H1 (cell line): ENCODE results near the gene ZC3H14. TPM values are rescaled to one million over a fixed set of nuclear protein-coding genes. Genes with fewer than 3 reads are reported as not detected.

Source experiments
- CTCF ChIA-PET: fragments of 300-600 bp; sonication (Branson Sonifier 250); formaldehyde crosslinking; loops from one replicate; lab custom pipeline; 2021; ENCODE audit not compliant: partially characterized antibody; lab: Charles Lee
- POLR2A ChIA-PET: fragments of 300-600 bp; sonication (Branson Sonifier 250); formaldehyde crosslinking; loops from one replicate; lab custom pipeline; 2021; ENCODE audit warnings: inconsistent platforms; ENCODE audit not compliant: partially characterized antibody; lab: Charles Lee
- DNase-seq, 2 experiments: peaks; one replicate each; pipeline versions ENCODE4 v3.0.0 to v3.0.0-alpha.2; 2010 to 2022; ENCODE audit warnings: low spot score in 2 of 2, low read depth in 1 of 2, mixed read lengths in 1 of 2
- FAIRE-seq: peaks from 2 replicates; lab custom pipeline; 2011; peaks lifted over from hg19 to GRCh38; lab: Jason Lieb, UNC
- H2AFZ ChIP-seq: 2 replicates; pipeline ENCODE4 v1.8.1; 2012; ENCODE audit warnings: low read length, inconsistent platforms
- H2AK5ac ChIP-seq: 2 replicates; pipeline ENCODE4 v1.6.1; 2013; ENCODE audit warnings: low read depth, low read length
- H2BK120ac ChIP-seq: replicated peaks from 2 replicates; pipeline ENCODE3; 2013; ENCODE audit warnings: low read depth, low read length, inconsistent platforms
- H2BK12ac ChIP-seq: 2 replicates; pipeline ENCODE4 v1.6.1; 2013; ENCODE audit warnings: low read depth, low read length
- H2BK15ac ChIP-seq: 2 replicates; pipeline ENCODE4 v1.6.1; 2013; ENCODE audit warnings: low read length
- H2BK20ac ChIP-seq: 2 replicates; pipeline ENCODE4 v1.6.1; 2013; ENCODE audit warnings: low read length
- H2BK5ac ChIP-seq: 2 replicates; pipeline ENCODE4 v1.6.1; 2013; ENCODE audit warnings: low read depth, low read length
- H3K14ac ChIP-seq: 2 replicates; pipeline ENCODE4 v1.6.1; 2013; ENCODE audit warnings: inconsistent platforms; ENCODE audit not compliant: insufficient read length
- H3K18ac ChIP-seq: 2 replicates; pipeline ENCODE4 v1.6.1; 2013; ENCODE audit warnings: low read length; ENCODE audit errors: extremely low read depth
- H3K23ac ChIP-seq: 2 replicates; pipeline ENCODE4 v1.6.1; 2013; ENCODE audit warnings: inconsistent platforms; ENCODE audit not compliant: insufficient read length
- H3K23me2 ChIP-seq: 2 replicates; pipeline ENCODE4 v1.6.1; 2013; ENCODE audit warnings: low read depth, low read length
- H3K27ac ChIP-seq: 2 replicates; pipeline ENCODE4 v1.6.1; 2011; ENCODE audit warnings: low read depth, low read length, inconsistent platforms
- H3K27me3 ChIP-seq, 4 experiments: replicated peaks in 1 of 4; 1 replicate in 1 of 4; 2 replicates in 3 of 4; pipeline versions ENCODE4 v1.6.1 to v1.8.1; 2011 to 2013; ENCODE audit warnings: low read length in 3 of 4, mild to moderate bottlenecking in 3 of 4, inconsistent platforms in 2 of 4, mixed read lengths in 2 of 4, moderate library complexity in 1 of 4; ENCODE audit not compliant: control insufficient read depth in 3 of 4, insufficient read depth in 3 of 4; ENCODE audit errors: extremely low read depth in 1 of 4
- H3K36me3 ChIP-seq, 4 experiments: 2 replicates each; pipeline versions ENCODE4 v1.6.1 to v1.8.1; 2011 to 2013; ENCODE audit warnings: mild to moderate bottlenecking in 4 of 4, low read length in 3 of 4, moderate library complexity in 2 of 4, control low read depth in 1 of 4, inconsistent platforms in 1 of 4; ENCODE audit not compliant: insufficient read depth in 4 of 4, control insufficient read depth in 2 of 4
- H3K4ac ChIP-seq: replicated peaks from 2 replicates; pipeline ENCODE3; 2013; ENCODE audit warnings: low read length, low read depth, mixed read lengths, inconsistent platforms; ENCODE audit not compliant: insufficient read length
- H3K4me1 ChIP-seq, 4 experiments: replicated peaks in 1 of 4; 1 replicate in 1 of 4; 2 replicates in 3 of 4; pipeline versions ENCODE4 v1.6.1 to v1.8.1; 2011 to 2013; ENCODE audit warnings: low read length in 3 of 4, inconsistent platforms in 2 of 4, mixed read lengths in 1 of 4; ENCODE audit not compliant: insufficient read depth in 4 of 4, control insufficient read depth in 3 of 4
- H3K4me2 ChIP-seq, 2 experiments: 2 replicates each; pipeline versions ENCODE4 v1.6.1 to v1.8.1; 2011 to 2013; ENCODE audit warnings: low read depth in 2 of 2, low read length in 2 of 2, control low read depth in 1 of 2, inconsistent platforms in 1 of 2, mild to moderate bottlenecking in 1 of 2; ENCODE audit not compliant: insufficient read depth in 1 of 2
- H3K4me3 ChIP-seq, 4 experiments: fragments of 200-600, 300-600 bp in 1 of 4; sonication (generic), shearing (Covaris generic), sonication (Bioruptor Twin) in 1 of 4; 2 replicates each; pipeline versions ENCODE4 v1.5.1 to v1.8.1; 2011 to 2016; ENCODE audit warnings: low read length in 4 of 4, low read depth in 3 of 4, control low read depth in 2 of 4, inconsistent platforms in 2 of 4, mild to moderate bottlenecking in 2 of 4, mixed read lengths in 1 of 4, moderate library complexity in 1 of 4; ENCODE audit not compliant: insufficient read depth in 2 of 4; ENCODE audit errors: extremely low read depth in 1 of 4
- H3K56ac ChIP-seq: replicated peaks from 2 replicates; pipeline ENCODE3; 2013; ENCODE audit warnings: low read depth, mild to moderate bottlenecking, mixed read lengths, low read length, inconsistent platforms; ENCODE audit not compliant: insufficient read length
- H3K79me1 ChIP-seq: 2 replicates; pipeline ENCODE4 v1.6.1; 2013; ENCODE audit warnings: low read depth, low read length, control low read depth
- H3K79me2 ChIP-seq, 2 experiments: 2 replicates each; pipeline versions ENCODE4 v1.6.1 to v1.8.1; 2012 to 2013; ENCODE audit warnings: low read length in 2 of 2, mild to moderate bottlenecking in 2 of 2, inconsistent platforms in 1 of 2; ENCODE audit not compliant: insufficient read depth in 2 of 2, control insufficient read depth in 1 of 2
- H3K9ac ChIP-seq, 4 experiments: replicated peaks in 1 of 4; 1 replicate in 1 of 4; 2 replicates in 3 of 4; pipeline versions ENCODE4 v1.6.1 to v1.8.1; 2011 to 2013; ENCODE audit warnings: low read depth in 3 of 4, low read length in 3 of 4, control low read depth in 2 of 4, mild to moderate bottlenecking in 2 of 4, moderate library complexity in 2 of 4, inconsistent platforms in 1 of 4; ENCODE audit errors: extremely low read depth in 1 of 4
- H3K9me3 ChIP-seq, 2 experiments: 2 replicates each; pipeline versions ENCODE4 v1.6.1 to v1.8.1; 2012 to 2013; ENCODE audit warnings: mild to moderate bottlenecking in 2 of 2, moderate library complexity in 2 of 2, control low read depth in 1 of 2, inconsistent platforms in 1 of 2, low read depth in 1 of 2, low read length in 1 of 2, mixed read lengths in 1 of 2; ENCODE audit not compliant: insufficient read depth in 2 of 2
- H4K20me1 ChIP-seq, 2 experiments: replicated peaks in 1 of 2; 2 replicates each; pipeline versions ENCODE3 to v1.8.1; 2011 to 2013; ENCODE audit warnings: inconsistent platforms in 2 of 2, low read length in 2 of 2, mild to moderate bottlenecking in 1 of 2; ENCODE audit not compliant: insufficient read depth in 2 of 2, control insufficient read depth in 1 of 2
- H4K5ac ChIP-seq: 2 replicates; pipeline ENCODE4 v1.6.1; 2013; ENCODE audit warnings: low read length, low read depth, mixed read lengths, inconsistent platforms; ENCODE audit not compliant: insufficient read length
- H4K8ac ChIP-seq: 2 replicates; pipeline ENCODE4 v1.8.0; 2013; ENCODE audit warnings: mild to moderate bottlenecking, moderate library complexity, low read length, inconsistent platforms; ENCODE audit not compliant: insufficient read depth; ENCODE audit errors: extremely low read depth
- H4K91ac ChIP-seq: replicated peaks from 2 replicates; pipeline ENCODE3; 2013; ENCODE audit warnings: low read length, mixed read lengths, inconsistent platforms; ENCODE audit not compliant: insufficient read length
- ATF2 ChIP-seq: IDR thresholded peaks from 2 replicates; pipeline ENCODE4 v1.6.1; 2012; ENCODE audit warnings: low read length, inconsistent platforms
- BACH1 ChIP-seq: IDR thresholded peaks from 2 replicates; pipeline ENCODE4 v1.6.1; 2012; ENCODE audit warnings: low read length, improper control_type of control experiment
- CREB1 ChIP-seq: IDR thresholded peaks from 2 replicates; pipeline ENCODE4 v1.6.1; 2012; ENCODE audit warnings: inconsistent platforms
- EP300 ChIP-seq, 2 experiments: IDR thresholded peaks; 1 replicate in 1 of 2; 2 replicates in 1 of 2; pipeline ENCODE4 v1.6.1; 2011 to 2012; ENCODE audit warnings: low read depth in 2 of 2, low read length in 2 of 2, mild to moderate bottlenecking in 2 of 2, borderline replicate concordance in 1 of 2, inconsistent platforms in 1 of 2, moderate library complexity in 1 of 2
- MAX ChIP-seq: IDR thresholded peaks from 2 replicates; pipeline ENCODE4 v1.6.1; 2012; ENCODE audit warnings: inconsistent platforms
- PHF8 ChIP-seq: fragments of 200-600 bp; sonication (generic); conservative IDR thresholded peaks from 2 replicates; pipeline ENCODE4 v1.7.1; 2012; ENCODE audit warnings: low read depth, mild to moderate bottlenecking, inconsistent platforms, low read length, moderate library complexity
- RNF2 ChIP-seq: fragments of 200-900, 300-1000 bp; sonication (generic); IDR thresholded peaks from 2 replicates; pipeline ENCODE4 v1.7.1; 2016; ENCODE audit warnings: borderline replicate concordance, low read depth, mild to moderate bottlenecking, antibody characterized with exemption, low read length; ENCODE audit not compliant: poor library complexity, severe bottlenecking; ENCODE audit errors: missing control alignments
- SIN3A ChIP-seq, 2 experiments: IDR thresholded peaks in 1 of 2; conservative IDR thresholded peaks in 1 of 2; 2 replicates each; pipeline ENCODE4 v1.6.1; 2011 to 2012; ENCODE audit warnings: low read length in 2 of 2, improper control_type of control experiment in 1 of 2, low read depth in 1 of 2, mild to moderate bottlenecking in 1 of 2
- SIRT6 ChIP-seq: IDR thresholded peaks from one replicate; pipeline ENCODE4 v1.7.1; 2012; ENCODE audit warnings: low read length, inconsistent platforms
- SUZ12 ChIP-seq: fragments of 200-600 bp; sonication (generic); IDR thresholded peaks from 2 replicates; pipeline ENCODE4 v1.6.1; 2012; ENCODE audit warnings: mild to moderate bottlenecking, inconsistent platforms, low read length, moderate library complexity, mixed read lengths
- TCF12 ChIP-seq: IDR thresholded peaks from 2 replicates; pipeline ENCODE4 v1.6.1; 2011; ENCODE audit warnings: low read depth, mild to moderate bottlenecking, low read length
- WGBS, 2 experiments: shearing (Covaris generic) in 1 of 2; methylation state at CpG; one replicate each; pipeline versions ENCODE4 v1.1.6 to v1.1.7; 2013 to 2015; ENCODE audit warnings: low lambda C conversion rate in 2 of 2, mixed read lengths in 2 of 2, inconsistent platforms in 1 of 2, low coverage in 1 of 2, missing lambda C conversion rate in 1 of 2; ENCODE audit not compliant: insufficient replicate concordance in 2 of 2, insufficient coverage in 1 of 2, insufficient read length in 1 of 2; ENCODE audit errors: extremely low coverage in 1 of 2, missing lambda C conversion rate in 1 of 2; 5-methylcytosine and 5-hydroxymethylcytosine counted together
- polyA plus RNA-seq, 7 experiments: library from polyadenylated mRNA; depleted of rRNA in 3 of 7; stranded (reverse) in 5 of 7; unstranded in 2 of 7; fragments of >200 nt in 5 of 7; fragments of 200-250 nt in 2 of 7; gene quantifications; 1 replicate in 5 of 7; 2 replicates in 1 of 7; 4 replicates in 1 of 7; pipeline versions ENCODE4 v1.2.1 to v1.2.3, GENCODE V29; 2011 to 2013; ENCODE audit warnings: missing spikeins in 2 of 7, mixed read lengths in 2 of 7
- total RNA-seq: library from RNA; stranded (reverse); fragmentation: NEBNext Ultra II Directional; extraction: Animal tissue kit (Norgen Biotek cat#: 25700); gene quantifications from 2 replicates; pipeline ENCODE4 v1.2.1, GENCODE V29; 2021

Gene ZC3H14
- total and polyA plus RNA-seq, 2 of the 8 experiments (the other 6 are each of a cell fraction or from before 2014, with no cell fraction given) = 86.0 to 99.1 TPM

- Histone ChIP-seq H3K4ac (no peak overlapping the region), H3K27me3 (no peaks in the 10 kb centered on the region), H4K8ac (no peak overlapping the region), H3K18ac (no peak overlapping the region), H3K27ac (no peak overlapping the region), H3K79me1 (no peaks in the 10 kb centered on the region; the same call in 1 of the 2 replicates), H3K23me2 (no peaks in the 10 kb centered on the region), H3K23ac (no peak overlapping the region), H3K56ac (no peak overlapping the region), H3K4me1 (no peaks in the 10 kb centered on the region), H3K4me3 (no peak overlapping the region), H2BK12ac (no peak overlapping the region), H2BK15ac (no peak overlapping the region), H2AK5ac (no peak overlapping the region), H2AFZ (no peak overlapping the region), H3K14ac (no peak overlapping the region), H3K9ac (no peak overlapping the region), H3K36me3 (peaks cover 21 to 84% (median 56%) of the 10 kb centered on the region in 4 experiments), H3K79me2 (no peaks in the 10 kb centered on the region), H4K5ac (no peak overlapping the region), H2BK20ac (no peak overlapping the region), H4K91ac (no peak overlapping the region), H3K4me2 (no peak overlapping the region), H3K9me3 (no peaks in the 10 kb centered on the region), H4K20me1 (peaks cover 0 to 2% of the 10 kb centered on the region in 2 experiments), H2BK120ac (no peak overlapping the region), H2BK5ac (no peak overlapping the region)
- no peak for FAIRE-seq
- DNase-seq = no peak
- POLR2A ChIA-PET = interaction anchor here (1.7 kb wide), 1 partner anchor 11 kb away, joined by 11 read pairs; no protein-coding TSS in a partner anchor
- CTCF ChIA-PET = no interaction called here
- WGBS, 2 experiments = 93% methylated on average over 2 of the region's 2 CpGs; no CpG with 5 or more reads in 1 of the 2 experiments
- TF ChIP-seq MAX (no peak), PHF8 (no peak), CREB1 (no peak), SIRT6 (no peak), BACH1 (no peak), RNF2 (no peak), EP300 (IDR thresholded peaks at IDR 0.05; ENCODE audit: borderline replicate concordance in 1 of 2, low read depth in 2 of 2, low read length in 2 of 2) (no peak), ATF2 (no peak), SIN3A (conservative IDR thresholded peaks at IDR 0.05 in 1 of 2, IDR thresholded peaks at IDR 0.05 in 1 of 2; ENCODE audit: low read depth in 1 of 2, low read length in 2 of 2) (no peak), TCF12 (no peak), SUZ12 (no peak)
Measured at GRCh38 chr14:88598097-88598675, 35.3 kb downstream of the ZC3H14 start.
